ENCODE results near the gene TIPIN. TPM values are rescaled to one million over a fixed set of nuclear protein-coding genes. Genes with fewer than 3 reads are reported as not detected.
"Not testable (repeated sequence)": the region's sequence is repeated elsewhere in the genome, so short reads cannot be mapped to it uniquely, and the experiment has no call there.

TIPIN gene
- total RNA-seq, 2 donors from 2014 or later, result 8.0 to 20.1 TPM

- H3K9me3 ChIP-seq, result no peaks in the 10 kb centered on the region
- H3K27ac ChIP-seq, result peak overlapping the region; percentile 89 to 94
- no peaks in the 10 kb centered on the region for H3K27me3 ChIP-seq (replicated peaks; ENCODE audit: insufficient read depth)
- peak; percentile 37 for DNase-seq (ENCODE audit: low spot score)
- intact Hi-C loops (cut with DNase I), result loop anchor here (1.0 to 2.0 kb wide), 2 partner anchors 31 to 110 kb away; partner anchors contain the start of genes SNAPC5 and TIPIN
- H3K4me3 ChIP-seq, result peak overlapping the region; percentile 86 to 98
- H3K4me1 ChIP-seq (replicated peaks), result peaks cover 7% of the 10 kb centered on the region
- TF ChIP-seq CTCF (IDR thresholded peaks at IDR 0.05) (peak in 1 of 4 experiments; percentile 15), POLR2A (IDR thresholded peaks at IDR 0.05) (no peak)
- no peaks in the 10 kb centered on the region for H3K36me3 ChIP-seq
- WGBS, result under 1% methylated on average over 62 of the region's 62 CpGs
Measured at GRCh38 chr15:66387163-66388042, 30.9 kb upstream of the TIPIN start.

- TF ChIP-seq CTCF (IDR thresholded peaks at IDR 0.05), result peak; percentile 45 to 91 (median 86)
- peak; percentile 75 for TF ChIP-seq POLR2A (IDR thresholded peaks at IDR 0.05)
- TF ChIP-seq POLR2AphosphoS5 (IDR thresholded peaks at IDR 0.05), result peak; percentile 97
- no peaks in the 10 kb centered on the region for H3K27me3 ChIP-seq (replicated peaks; ENCODE audit: insufficient read depth)
- DNase-seq (ENCODE audit: low spot score), result peak; percentile 97
- peak within 1 kb of the TSS; percentile 86 to 98 for H3K4me3 ChIP-seq
- H3K9me3 ChIP-seq, result no peaks in the 10 kb centered on the region
- peak within 1 kb of the TSS; percentile 89 to 94 for H3K27ac ChIP-seq
- intact Hi-C loops (cut with DNase I), result loop anchor here (1.0 to 2.0 kb wide), 2 partner anchors 30 to 111 kb away; partner anchors contain the start of genes SNAPC5 and TIPIN
- H3K4me1 ChIP-seq (replicated peaks), result peaks cover 7% of the 10 kb centered on the region
- WGBS, result 4% methylated on average over 66 of the region's 69 CpGs
- no peaks in the 10 kb centered on the region for H3K36me3 ChIP-seq
Measured at GRCh38 chr15:66386204-66387123, 30.0 kb upstream of the TIPIN start, which contains the start of gene MAP2K1. Gene MAP2K1, plus strand, starts transcription at chr15:66386912. Its CDS starts 436 bp downstream, at chr15:66387348.

GRCh38 chr15:66381376-66381775 lies 24.9 kb upstream of the TIPIN start:
- WGBS, result 96% methylated on average over 2 of the region's 2 CpGs

GRCh38 chr15:66378814-66379430 lies 22.4 kb upstream of the TIPIN start:
- WGBS, result 83% methylated on average over 7 of the region's 7 CpGs
- no peak for TF ChIP-seq CTCF (IDR thresholded peaks at IDR 0.05)
- TF ChIP-seq POLR2AphosphoS5 (IDR thresholded peaks at IDR 0.05), result no peak
- TF ChIP-seq POLR2A (IDR thresholded peaks at IDR 0.05), result no peak
- Histone ChIP-seq H3K9me3 (no peaks in the 10 kb centered on the region), H3K27ac (no peak overlapping the region), H3K4me3 (no peak overlapping the region), H3K4me1 (replicated peaks) (no peaks in the 10 kb centered on the region), H3K27me3 (replicated peaks; ENCODE audit: insufficient read depth) (no peaks in the 10 kb centered on the region), H3K36me3 (no peaks in the 10 kb centered on the region)
- intact Hi-C loops (cut with DNase I), result no loop called here
- DNase-seq (ENCODE audit: low spot score), result no peak

More at GRCh38 chr15:66381376-66381775, 24.9 kb upstream of the TIPIN start:
- H3K27me3 ChIP-seq (replicated peaks; ENCODE audit: insufficient read depth); H3K9me3 ChIP-seq; H3K27ac ChIP-seq; H3K36me3 ChIP-seq; intact Hi-C loops (cut with DNase I); H3K4me3 ChIP-seq; DNase-seq (ENCODE audit: low spot score); H3K4me1 ChIP-seq (replicated peaks): not testable (repeated sequence)

Measured in prostate gland (tissue), 2 donors.